ENCODE results near the gene SASH1.

DNA sequence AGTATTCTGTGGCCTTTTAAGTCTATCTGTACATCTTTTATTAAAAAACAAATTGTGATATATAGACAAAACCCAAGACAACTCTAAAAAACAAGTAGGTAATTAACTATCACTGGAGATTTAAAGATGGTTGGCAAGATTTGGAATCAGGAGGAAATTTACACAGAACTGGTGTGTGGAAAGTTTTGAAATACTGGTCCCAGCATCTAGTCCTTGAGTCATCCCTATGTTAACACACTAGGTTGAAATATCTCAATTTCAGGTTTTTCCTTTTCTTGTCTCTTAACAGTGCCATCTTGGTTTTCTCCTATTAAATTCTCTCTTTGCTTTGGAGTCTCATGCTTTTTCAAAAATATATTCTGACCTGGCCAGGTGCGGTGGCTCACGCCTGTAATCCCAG, 27.5 kb downstream of the SASH1 start:
- TF ChIP-seq POLR2A (IDR thresholded peaks at IDR 0.05) (no peak), POLR2AphosphoS5 (IDR thresholded peaks at IDR 0.05; ENCODE audit: insufficient read depth in 1 of 2, low read depth in 1 of 2) (no peak)
- TF ChIP-seq, protein P1, sequence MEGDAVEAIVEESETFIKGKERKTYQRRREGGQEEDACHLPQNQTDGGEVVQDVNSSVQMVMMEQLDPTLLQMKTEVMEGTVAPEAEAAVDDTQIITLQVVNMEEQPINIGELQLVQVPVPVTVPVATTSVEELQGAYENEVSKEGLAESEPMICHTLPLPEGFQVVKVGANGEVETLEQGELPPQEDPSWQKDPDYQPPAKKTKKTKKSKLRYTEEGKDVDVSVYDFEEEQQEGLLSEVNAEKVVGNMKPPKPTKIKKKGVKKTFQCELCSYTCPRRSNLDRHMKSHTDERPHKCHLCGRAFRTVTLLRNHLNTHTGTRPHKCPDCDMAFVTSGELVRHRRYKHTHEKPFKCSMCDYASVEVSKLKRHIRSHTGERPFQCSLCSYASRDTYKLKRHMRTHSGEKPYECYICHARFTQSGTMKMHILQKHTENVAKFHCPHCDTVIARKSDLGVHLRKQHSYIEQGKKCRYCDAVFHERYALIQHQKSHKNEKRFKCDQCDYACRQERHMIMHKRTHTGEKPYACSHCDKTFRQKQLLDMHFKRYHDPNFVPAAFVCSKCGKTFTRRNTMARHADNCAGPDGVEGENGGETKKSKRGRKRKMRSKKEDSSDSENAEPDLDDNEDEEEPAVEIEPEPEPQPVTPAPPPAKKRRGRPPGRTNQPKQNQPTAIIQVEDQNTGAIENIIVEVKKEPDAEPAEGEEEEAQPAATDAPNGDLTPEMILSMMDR (IDR thresholded peaks at IDR 0.05) = no peak
